ENCODE measurements around the gene ZBTB2.
"Not testable (repeated sequence)": the region's sequence is repeated elsewhere in the genome, so short reads cannot be mapped to it uniquely, and the experiment has no call there.

DNA sequence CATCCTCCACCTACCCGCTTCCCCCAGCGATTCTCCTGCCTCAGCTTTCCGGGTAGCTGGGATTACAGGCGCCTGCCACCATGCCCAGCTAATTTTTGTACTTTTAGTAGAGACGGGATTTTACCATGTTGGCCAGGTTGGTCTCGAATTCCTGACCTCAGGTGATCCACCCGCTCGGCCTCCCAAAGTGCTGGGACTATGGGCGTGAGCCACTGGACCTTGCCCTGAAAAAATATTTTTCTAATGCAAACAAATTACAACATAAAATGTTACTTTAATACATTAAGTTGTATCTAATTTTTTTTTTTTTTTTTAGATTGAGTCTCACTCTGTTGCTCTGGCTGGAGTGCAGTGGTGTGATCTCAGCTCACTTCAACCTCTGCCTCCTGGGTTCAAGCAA lies 8.7 kb downstream of the ZBTB2 start:
- TF ChIP-seq POLR2A (IDR thresholded peaks at IDR 0.05; ENCODE audit: low read length); GATA1 (IDR thresholded peaks at IDR 0.05; ENCODE audit: low read depth, low read length): not testable (repeated sequence)
